GM19467 (cell line): ENCODE measurements around the gene TRIM49D1.
"Not testable (repeated sequence)": the region's sequence is repeated elsewhere in the genome, so short reads cannot be mapped to it uniquely, and the experiment has no call there.

Experiments
- ATAC-seq: cut with Tn5 transposase; IDR thresholded peaks from one replicate; pipeline ENCODE4 v1.9.1; 2021; ENCODE audit warnings: mild to moderate bottlenecking, moderate library complexity; ENCODE audit not compliant: unreplicated experiment

TRIM49D1 gene

GRCh38 chr11:89922195-89922660 is at the start of gene TRIM49D1:
Gene TRIM49D1, minus strand, starts transcription at chr11:89922245. Its CDS starts 4,535 bp downstream, at chr11:89917710.
- ATAC-seq, result no peak

- not testable (repeated sequence) for ATAC-seq
Observed at GRCh38 chr11:89965737-89966136, 43.7 kb upstream of the TRIM49D1 start, which contains the start of gene TRIM64. Gene TRIM64, plus strand, starts transcription at chr11:89966037. Its CDS starts 2,467 bp downstream, at chr11:89968504.

- ATAC-seq, result not testable (repeated sequence)
Observed at GRCh38 chr11:89960833-89961232, 38.8 kb upstream of the TRIM49D1 start.

GRCh38 chr11:89923764-89924163 is 1.7 kb upstream of the TRIM49D1 start, which contains the start of gene TRIM49D2:
Gene TRIM49D2, plus strand, starts transcription at chr11:89924064. Its CDS starts 2,698 bp downstream, at chr11:89926762.
- not testable (repeated sequence) for ATAC-seq

- ATAC-seq, result not testable (repeated sequence)
Observed at GRCh38 chr11:89900809-89901208, 21.2 kb downstream of the TRIM49D1 start.

- ATAC-seq, result not testable (repeated sequence)
Observed at GRCh38 chr11:89893245-89893644, 28.8 kb downstream of the TRIM49D1 start.

GRCh38 chr11:89877511-89877910 is 44.5 kb downstream of the TRIM49D1 start:
- ATAC-seq, result not testable (repeated sequence)

- ATAC-seq, result not testable (repeated sequence)
Observed at GRCh38 chr11:89872588-89872987, 49.5 kb downstream of the TRIM49D1 start.

GRCh38 chr11:89865223-89865622 is 56.8 kb downstream of the TRIM49D1 start:
- ATAC-seq, result not testable (repeated sequence)

GRCh38 chr11:89863906-89864704 is 57.9 kb downstream of the TRIM49D1 start:
- not testable (repeated sequence) for ATAC-seq
